GM23248 (cell line): ENCODE measurements around the gene ACAP3.

Experiments
- EZH2 ChIP-seq: fragments of 200-600 bp; sonication (generic); IDR thresholded peaks from 2 replicates; pipeline ENCODE4 v1.6.1; 2018; ENCODE audit warnings: antibody characterized with exemption, mild to moderate bottlenecking; ENCODE audit not compliant: insufficient read depth, poor library complexity, severe bottlenecking
- EZH2phosphoT487 ChIP-seq: fragments of 200-600 bp; sonication (generic); IDR thresholded peaks from 2 replicates; pipeline ENCODE4 v1.6.1; 2018; ENCODE audit warnings: antibody characterized with exemption, moderate library complexity, mild to moderate bottlenecking, low read depth; ENCODE audit not compliant: insufficient read depth

DNA sequence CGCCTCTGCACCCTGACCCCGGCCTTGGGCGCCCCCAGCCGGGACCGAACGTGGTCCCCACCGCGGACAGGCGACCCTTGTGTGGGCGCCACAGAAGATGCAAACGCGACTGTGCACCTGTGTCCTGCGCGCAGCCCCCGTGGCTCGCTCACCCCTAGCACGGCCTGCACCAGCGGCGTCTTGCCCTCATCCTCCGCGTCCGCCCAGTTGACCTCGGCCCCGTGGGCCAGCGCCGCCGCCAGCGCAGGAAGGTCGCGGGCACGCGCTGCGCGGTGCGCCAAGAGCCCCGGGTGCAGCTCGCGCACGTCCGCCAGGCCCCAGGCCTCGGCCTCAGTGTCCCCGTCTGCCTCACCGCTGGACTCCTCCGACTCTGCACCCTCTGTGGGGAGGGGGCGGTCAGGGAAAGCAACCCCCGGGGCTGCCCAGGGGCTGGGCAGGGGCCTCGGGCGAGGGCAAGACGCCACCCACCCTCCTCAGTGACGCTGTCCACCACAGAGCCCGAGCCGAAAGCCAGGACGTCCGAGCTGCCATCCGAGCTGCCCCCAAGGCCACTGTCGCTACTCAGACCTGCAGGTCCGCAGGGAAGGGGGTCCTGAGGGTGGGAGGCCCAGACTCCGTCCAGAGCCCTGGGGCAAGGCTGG is 13.4 kb downstream of the ACAP3 start:
- no peak for TF ChIP-seq EZH2
- no peak for TF ChIP-seq EZH2phosphoT487
